CD4-positive, alpha-beta T cell (primary cell): Measurements from ENCODE around the gene MDM2. TPM values are rescaled to one million over a fixed set of nuclear protein-coding genes. Genes with fewer than 3 reads are reported as not detected.
A peak's percentile ranks its signal among the peaks of the same experiment; 100 is the strongest.

Experiments used
- ATAC-seq: fragments of 200-7000 bp; cut with Tn5 transposase; one replicate; pipeline ENCODE4 v1.10.0; 2022; ENCODE audit warnings: mild to moderate bottlenecking; ENCODE audit not compliant: poor library complexity
- CTCF ChIA-PET: fragments of 350-600 bp; sonication (Branson Sonifier 250); formaldehyde crosslinking; loops from one replicate; lab custom pipeline; 2021; ENCODE audit warnings: antibody characterized with exemption, inconsistent platforms; lab: Charles Lee
- POLR2A ChIA-PET: fragments of 350-600 bp; sonication (Branson Sonifier 250); formaldehyde crosslinking; loops from one replicate; lab custom pipeline; 2021; ENCODE audit warnings: antibody characterized with exemption, inconsistent platforms; lab: Charles Lee
- DNase-seq, 14 experiments: peaks; one replicate each; pipeline ENCODE4 v3.0.0-alpha.2; 2013 to 2020; ENCODE audit warnings: mixed read lengths in 2 of 14
- H3K27ac ChIP-seq, 2 donors: one replicate each; pipeline versions ENCODE4 v1.5.1 to v1.7.0; 2013; ENCODE audit warnings: low read length in 2 of 2, low read depth in 1 of 2, mild to moderate bottlenecking in 1 of 2
- H3K27me3 ChIP-seq, 2 experiments: 1 replicate in 1 of 2; 2 replicates in 1 of 2; pipeline versions ENCODE4 v1.6.1 to v1.7.0; 2013; ENCODE audit warnings: low read length in 2 of 2, control low read depth in 1 of 2, mild to moderate bottlenecking in 1 of 2, moderate library complexity in 1 of 2; ENCODE audit not compliant: insufficient read depth in 2 of 2, control insufficient read depth in 1 of 2
- H3K36me3 ChIP-seq: one replicate; pipeline ENCODE4 v1.6.1; 2013; ENCODE audit warnings: low read length, control low read depth; ENCODE audit not compliant: insufficient read depth
- H3K4me1 ChIP-seq: one replicate; pipeline ENCODE4 v1.6.1; 2013; ENCODE audit warnings: low read length, control low read depth; ENCODE audit not compliant: insufficient read depth
- H3K4me3 ChIP-seq: one replicate; pipeline ENCODE4 v1.5.1; 2013; ENCODE audit warnings: mild to moderate bottlenecking, low read length, moderate library complexity
- H3K9me3 ChIP-seq, 2 experiments: 1 replicate in 1 of 2; 2 replicates in 1 of 2; pipeline versions ENCODE4 v1.6.1 to v1.7.0; 2013; ENCODE audit warnings: low read length in 2 of 2, mild to moderate bottlenecking in 2 of 2, control low read depth in 1 of 2, moderate library complexity in 1 of 2; ENCODE audit not compliant: control insufficient read depth in 1 of 2, insufficient read depth in 1 of 2
- H3K27ac Mint-ChIP-seq: one replicate; pipeline ENCODE4 v1.8.0; 2020; ENCODE audit warnings: mixed read lengths
- H3K27me3 Mint-ChIP-seq: one replicate; pipeline ENCODE4 v1.8.0; 2021; ENCODE audit warnings: mixed read lengths
- H3K36me3 Mint-ChIP-seq: one replicate; pipeline ENCODE4 v1.8.0; 2021; ENCODE audit warnings: low read depth, mixed read lengths
- H3K4me1 Mint-ChIP-seq: one replicate; pipeline ENCODE4 v1.8.0; 2021; ENCODE audit warnings: low read depth, mixed read lengths
- H3K4me3 Mint-ChIP-seq: one replicate; pipeline ENCODE4 v1.8.0; 2020; ENCODE audit warnings: mild to moderate bottlenecking, mixed read lengths
- H3K9me3 Mint-ChIP-seq: one replicate; pipeline ENCODE4 v1.8.0; 2020; ENCODE audit warnings: mixed read lengths
- intact Hi-C, 2 experiments: fragments of 100-400 bp; cut with DNase I in 1 of 2; cut with micrococcal nuclease in 1 of 2; formaldehyde crosslinking; loops; one replicate each; pipeline versions ENCODE4 v1.15.1 to v1.9.0; 2023 to 2025; cut with DNase I, micrococcal nuclease
- total RNA-seq, 174 experiments: library from RNA in 2 of 174; stranded (reverse) in 2 of 174; gene quantifications; one replicate each; pipeline ENCODE4 v1.2.3 and lab custom pipeline; 2021 to 2026
- TF ChIP-seq, protein P1 (sequence below): fragments of 200-600 bp; IDR thresholded peaks from one replicate; pipeline ENCODE4 v1.8.0; 2022; ENCODE audit warnings: antibody characterized with exemption, mild to moderate bottlenecking

The MDM2 gene
- total RNA-seq, 2 experiments from 2014 or later = 90.8 TPM

DNA sequence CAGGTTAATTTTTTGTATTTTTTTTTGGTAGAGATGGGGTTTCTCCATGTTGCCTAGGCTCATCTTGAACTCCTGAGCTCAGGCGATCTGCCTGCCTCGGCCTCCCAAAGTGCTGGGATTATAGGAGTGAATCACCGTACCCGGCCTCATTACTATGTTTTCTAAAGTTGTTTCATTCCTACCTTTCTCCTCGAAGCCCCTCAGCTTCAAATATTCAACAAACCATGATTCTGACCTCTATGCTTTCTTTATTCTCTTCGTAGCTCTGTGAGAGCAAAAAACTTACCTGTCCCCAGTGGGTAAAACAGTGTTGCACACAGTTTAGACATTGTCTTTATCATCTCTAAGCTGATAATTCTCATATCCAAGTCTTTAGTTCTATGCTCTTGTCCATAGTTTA lies 26.2 kb upstream of the MDM2 start:
- TF ChIP-seq, protein P1, sequence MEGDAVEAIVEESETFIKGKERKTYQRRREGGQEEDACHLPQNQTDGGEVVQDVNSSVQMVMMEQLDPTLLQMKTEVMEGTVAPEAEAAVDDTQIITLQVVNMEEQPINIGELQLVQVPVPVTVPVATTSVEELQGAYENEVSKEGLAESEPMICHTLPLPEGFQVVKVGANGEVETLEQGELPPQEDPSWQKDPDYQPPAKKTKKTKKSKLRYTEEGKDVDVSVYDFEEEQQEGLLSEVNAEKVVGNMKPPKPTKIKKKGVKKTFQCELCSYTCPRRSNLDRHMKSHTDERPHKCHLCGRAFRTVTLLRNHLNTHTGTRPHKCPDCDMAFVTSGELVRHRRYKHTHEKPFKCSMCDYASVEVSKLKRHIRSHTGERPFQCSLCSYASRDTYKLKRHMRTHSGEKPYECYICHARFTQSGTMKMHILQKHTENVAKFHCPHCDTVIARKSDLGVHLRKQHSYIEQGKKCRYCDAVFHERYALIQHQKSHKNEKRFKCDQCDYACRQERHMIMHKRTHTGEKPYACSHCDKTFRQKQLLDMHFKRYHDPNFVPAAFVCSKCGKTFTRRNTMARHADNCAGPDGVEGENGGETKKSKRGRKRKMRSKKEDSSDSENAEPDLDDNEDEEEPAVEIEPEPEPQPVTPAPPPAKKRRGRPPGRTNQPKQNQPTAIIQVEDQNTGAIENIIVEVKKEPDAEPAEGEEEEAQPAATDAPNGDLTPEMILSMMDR = no peak
- Histone ChIP-seq H3K36me3 (no peaks in the 10 kb centered on the region), H3K9me3 (no peaks in the 10 kb centered on the region), H3K27ac (no peak overlapping the region), H3K4me3 (no peak overlapping the region), H3K27me3 (no peaks in the 10 kb centered on the region), H3K4me1 (no peaks in the 10 kb centered on the region)
- DNase-seq (no peak), ATAC-seq (no peak)
- POLR2A ChIA-PET = no interaction called here
- Mint-ChIP-seq H3K27ac (no peak overlapping the region), H3K9me3 (no peaks in the 10 kb centered on the region), H3K36me3 (no peaks in the 10 kb centered on the region), H3K27me3 (no peaks in the 10 kb centered on the region), H3K4me3 (no peak overlapping the region), H3K4me1 (no peaks in the 10 kb centered on the region)
- CTCF ChIA-PET = no interaction called here
- intact Hi-C loops = no loop called here

GRCh38 chr12:68784015-68784414 lies 24.0 kb upstream of the MDM2 start:
- Mint-ChIP-seq H3K27ac (no peak overlapping the region), H3K4me3 (no peak overlapping the region), H3K27me3 (no peaks in the 10 kb centered on the region), H3K9me3 (no peaks in the 10 kb centered on the region), H3K4me1 (no peaks in the 10 kb centered on the region), H3K36me3 (no peaks in the 10 kb centered on the region)
- H3K4me3 ChIP-seq = no peak overlapping the region
- intact Hi-C loops = no loop called here
- H3K27ac ChIP-seq = no peak overlapping the region
- ATAC-seq (no peak), DNase-seq (peak in 2 of 14 experiments; percentile 34 to 42)
- POLR2A ChIA-PET = interaction anchor here (1.3 kb wide), 1 partner anchor 23 kb away, joined by 4 read pairs; no protein-coding TSS in a partner anchor
- TF ChIP-seq, protein P1 = no peak
- no peaks in the 10 kb centered on the region for H3K27me3 ChIP-seq
- CTCF ChIA-PET = no interaction called here
- H3K4me1 ChIP-seq = no peaks in the 10 kb centered on the region
- H3K9me3 ChIP-seq = no peaks in the 10 kb centered on the region
- H3K36me3 ChIP-seq = no peaks in the 10 kb centered on the region

- no peak overlapping the region for H3K4me3 ChIP-seq
These were observed 22.6 kb upstream of the MDM2 start for GRCh38 chr12:68785358-68785757.

More at GRCh38 chr12:68785358-68785757, 22.6 kb upstream of the MDM2 start:
- intact Hi-C loops = no loop called here
- Histone ChIP-seq H3K4me1 (no peaks in the 10 kb centered on the region), H3K9me3 (no peaks in the 10 kb centered on the region), H3K27ac (no peak overlapping the region), H3K36me3 (no peaks in the 10 kb centered on the region), H3K27me3 (no peaks in the 10 kb centered on the region)
- Mint-ChIP-seq H3K27ac (no peak overlapping the region), H3K9me3 (no peaks in the 10 kb centered on the region), H3K4me3 (no peak overlapping the region), H3K27me3 (no peaks in the 10 kb centered on the region), H3K4me1 (no peaks in the 10 kb centered on the region), H3K36me3 (no peaks in the 10 kb centered on the region)
- ChIA-PET POLR2A (no interaction called here), CTCF (no interaction called here)
- ATAC-seq (no peak), DNase-seq (peak in 2 of 14 experiments; percentile 25 to 47)
- TF ChIP-seq, protein P1 = no peak
